K562 (cell line): Measurements from ENCODE around the gene LMBR1L. TPM values are rescaled to one million over a fixed set of nuclear protein-coding genes. Genes with fewer than 3 reads are reported as not detected.

Source experiments
- BCL6 ChIP-seq: fragments of 250-450 bp; sonication (Bioruptor Pico); IDR thresholded peaks from 2 replicates; pipeline ENCODE4 v1.4.0; 2020
- CSDE1 ChIP-seq, 2 experiments: fragments of 450-650 bp; IDR thresholded peaks; 2 replicates each; pipeline ENCODE4 v1.6.1; 2016; ENCODE audit warnings: mild to moderate bottlenecking in 1 of 2
- FOXJ2 ChIP-seq: fragments of 200-800 bp; sonication (Bioruptor generic); IDR thresholded peaks from 2 replicates; pipeline ENCODE4 v1.6.1; 2016; ENCODE audit warnings: missing genetic modification characterization, missing compliant biosample characterization
- ILK ChIP-seq: fragments of 450-650 bp; IDR thresholded peaks from 2 replicates; pipeline ENCODE4 v1.6.1; 2016; ENCODE audit warnings: missing genetic modification characterization, low read depth, mild to moderate bottlenecking, missing compliant biosample characterization, moderate library complexity, borderline replicate concordance
- MAFF ChIP-seq: IDR thresholded peaks from 2 replicates; pipeline ENCODE4 v1.6.1; 2012; ENCODE audit warnings: low read length, improper control_type of control experiment
- MYBL2 ChIP-seq, 2 experiments: fragments of 450-650 bp in 1 of 2; sonication (generic) in 1 of 2; formaldehyde crosslinking in 1 of 2; IDR thresholded peaks; 2 replicates each; pipeline versions ENCODE4 v1.6.1 to v1.8.1; 2017 to 2022; ENCODE audit warnings: borderline replicate concordance in 1 of 2, inconsistent platforms in 1 of 2, low read depth in 1 of 2, mild to moderate bottlenecking in 1 of 2, missing genetic modification reagents in 1 of 2, moderate library complexity in 1 of 2
- PREB ChIP-seq: sonication (generic); formaldehyde crosslinking; IDR thresholded peaks from 2 replicates; pipeline ENCODE4 v1.8.1; 2023; ENCODE audit warnings: mild to moderate bottlenecking, missing genetic modification reagents
- SIN3A ChIP-seq, 2 experiments: fragments of 150-350 bp in 1 of 2; IDR thresholded peaks; 2 replicates each; pipeline ENCODE4 v1.6.1; 2011 to 2016; ENCODE audit warnings: borderline replicate concordance in 2 of 2, low read depth in 2 of 2, low read length in 2 of 2, mild to moderate bottlenecking in 2 of 2, moderate library complexity in 2 of 2; ENCODE audit not compliant: control insufficient read depth in 1 of 2
- SIN3B ChIP-seq: fragments of 450-650 bp; IDR thresholded peaks from 2 replicates; pipeline ENCODE4 v1.6.1; 2017; ENCODE audit warnings: low read depth, mild to moderate bottlenecking, moderate library complexity
- SNRNP70 ChIP-seq: fragments of 200-400 bp; formaldehyde crosslinking; optimal IDR thresholded peaks from 2 replicates; pipeline ENCODE3; 2017; ENCODE audit warnings: low read depth, low read length
- SP1 ChIP-seq: sonication (generic); formaldehyde crosslinking; IDR thresholded peaks from 2 replicates; pipeline ENCODE4 v1.8.1; 2022; ENCODE audit warnings: mild to moderate bottlenecking, missing genetic modification reagents
- THRA ChIP-seq: fragments of 450-650 bp; IDR thresholded peaks from 2 replicates; pipeline ENCODE4 v1.6.1; 2017; ENCODE audit warnings: mild to moderate bottlenecking, moderate library complexity
- TRIM25 ChIP-seq: fragments of 450-650 bp; IDR thresholded peaks from 2 replicates; pipeline ENCODE4 v1.7.0; 2016; ENCODE audit warnings: borderline replicate concordance
- ZNF224 ChIP-seq: sonication (generic); formaldehyde crosslinking; IDR thresholded peaks from 2 replicates; pipeline ENCODE4 v1.8.0; 2022; ENCODE audit warnings: mild to moderate bottlenecking, missing genetic modification reagents
- ZNF445 ChIP-seq: fragments of 250-450 bp; sonication (Bioruptor Pico); IDR thresholded peaks from 2 replicates; pipeline ENCODE4 v1.4.0; 2020; ENCODE audit warnings: low read depth, mild to moderate bottlenecking, moderate library complexity
- polyA plus RNA-seq, 8 experiments: library from polyadenylated mRNA; depleted of rRNA in 4 of 8; stranded (reverse) in 5 of 8; unstranded in 3 of 8; fragments of >200 nt; fragmentation: Nextera tagmentation in 2 of 8; fragmentation: Illumina TruSeq in 1 of 8; extraction: Ambion mirVana in 2 of 8; extraction: Trizol in 1 of 8; gene quantifications; 2 replicates each; pipeline versions ENCODE4 v1.2.1 to v1.2.3, GENCODE V29; 2011 to 2014; ENCODE audit warnings: inconsistent platforms in 1 of 8, missing spikeins in 1 of 8
- total RNA-seq, 7 experiments: library from RNA; depleted of rRNA in 6 of 7; stranded (reverse); fragments of >200 nt in 6 of 7; fragmentation: Illumina TruSeq in 2 of 7; extraction: Trizol in 2 of 7; gene quantifications; 2 replicates each; pipeline versions ENCODE4 v1.2.1 to v1.2.3, GENCODE V29; 2011 to 2021; ENCODE audit warnings: low replicate concordance in 1 of 7
- TF ChIP-seq, protein P1 (sequence below): fragments of 450-650 bp; IDR thresholded peaks from 2 replicates; pipeline ENCODE4 v1.6.1; 2018; ENCODE audit warnings: mild to moderate bottlenecking, low read depth; ENCODE audit not compliant: partially characterized antibody
- TF ChIP-seq, protein P2 (sequence below): fragments of 250-450 bp; sonication (Bioruptor Pico); IDR thresholded peaks from 2 replicates; pipeline ENCODE4 v1.5.0; 2021

Gene LMBR1L
- total and polyA plus RNA-seq, 9 of the 15 experiments (the other 6 are each of a cell fraction or from before 2014, with no cell fraction given), result 2.5 to 57.0 (median 31.1) TPM

DNA sequence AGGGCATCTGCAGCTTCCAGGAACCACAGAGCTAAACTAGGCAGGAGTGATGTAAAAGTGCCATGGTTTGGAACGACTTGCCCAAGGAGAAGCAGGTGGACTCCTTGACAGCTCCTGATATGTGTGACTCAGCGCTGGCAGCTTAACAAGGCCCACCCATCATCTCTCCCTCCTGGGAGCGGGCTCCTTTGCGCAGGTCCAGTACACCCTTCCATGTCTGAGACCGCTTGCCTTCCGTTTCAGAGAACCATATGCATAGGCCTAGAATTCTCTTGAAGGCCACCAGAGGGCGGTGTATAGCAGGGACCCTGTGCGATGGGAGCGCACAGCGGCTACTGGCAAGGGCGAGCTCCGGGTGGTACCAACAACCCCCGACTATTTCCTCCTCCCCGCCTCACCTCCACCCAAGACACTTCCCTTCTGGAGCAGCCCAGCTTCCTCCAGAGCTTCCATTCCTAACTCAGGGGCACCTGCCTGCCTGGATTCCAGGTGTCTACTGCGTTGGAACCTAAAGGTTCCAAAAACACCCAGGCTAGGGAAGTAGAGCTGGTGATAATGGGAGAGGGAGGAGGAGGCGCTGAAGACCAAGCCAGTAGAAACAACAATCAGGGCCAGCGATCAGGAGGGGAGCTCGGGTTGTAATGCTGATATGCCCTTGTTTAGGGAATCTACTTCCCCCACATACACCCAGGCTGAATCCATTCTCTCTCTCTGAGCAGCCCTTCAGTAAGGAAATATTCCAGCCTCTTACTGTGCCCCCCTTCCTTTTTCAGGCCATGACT lies 22.3 kb downstream of the LMBR1L start (continued):
- TF ChIP-seq MYBL2 (IDR thresholded peaks at IDR 0.05; ENCODE audit: low read depth) (no peak), MYBL2 (CRISPR knock-in tag; IDR thresholded peaks at IDR 0.05; ENCODE audit: borderline replicate concordance) (no peak), CSDE1 (IDR thresholded peaks at IDR 0.05) (no peak), FOXJ2 (no peak), TRIM25 (no peak), SNRNP70 (no peak), ZNF224 (CRISPR knock-in tag) (no peak), MAFF (peak; percentile 51; the same call in 1 of the 2 replicates), SIN3A (IDR thresholded peaks at IDR 0.05; ENCODE audit: borderline replicate concordance in 2 of 2, control insufficient read depth in 1 of 2, low read depth in 2 of 2, low read length in 2 of 2) (no peak), PREB (CRISPR knock-in tag) (no peak), THRA (no peak), ILK (no peak), BCL6 (CRISPR knock-in tag) (no peak), SP1 (no peak), ZNF445 (CRISPR knock-in tag) (no peak), SIN3B (no peak)
- TF ChIP-seq, protein P1, sequence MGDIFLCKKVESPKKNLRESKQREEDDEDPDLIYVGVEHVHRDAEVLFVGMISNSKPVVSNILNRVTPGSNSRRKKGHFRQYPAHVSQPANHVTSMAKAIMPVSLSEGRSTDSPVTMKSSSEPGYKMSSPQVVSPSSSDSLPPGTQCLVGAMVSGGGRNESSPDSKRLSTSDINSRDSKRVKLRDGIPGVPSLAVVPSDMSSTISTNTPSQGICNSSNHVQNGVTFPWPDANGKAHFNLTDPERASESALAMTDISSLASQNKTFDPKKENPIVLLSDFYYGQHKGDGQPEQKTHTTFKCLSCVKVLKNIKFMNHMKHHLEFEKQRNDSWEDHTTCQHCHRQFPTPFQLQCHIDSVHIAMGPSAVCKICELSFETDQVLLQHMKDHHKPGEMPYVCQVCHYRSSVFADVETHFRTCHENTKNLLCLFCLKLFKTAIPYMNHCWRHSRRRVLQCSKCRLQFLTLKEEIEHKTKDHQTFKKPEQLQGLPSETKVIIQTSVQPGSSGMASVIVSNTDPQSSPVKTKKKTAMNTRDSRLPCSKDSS, result no peak
- TF ChIP-seq, protein P2, sequence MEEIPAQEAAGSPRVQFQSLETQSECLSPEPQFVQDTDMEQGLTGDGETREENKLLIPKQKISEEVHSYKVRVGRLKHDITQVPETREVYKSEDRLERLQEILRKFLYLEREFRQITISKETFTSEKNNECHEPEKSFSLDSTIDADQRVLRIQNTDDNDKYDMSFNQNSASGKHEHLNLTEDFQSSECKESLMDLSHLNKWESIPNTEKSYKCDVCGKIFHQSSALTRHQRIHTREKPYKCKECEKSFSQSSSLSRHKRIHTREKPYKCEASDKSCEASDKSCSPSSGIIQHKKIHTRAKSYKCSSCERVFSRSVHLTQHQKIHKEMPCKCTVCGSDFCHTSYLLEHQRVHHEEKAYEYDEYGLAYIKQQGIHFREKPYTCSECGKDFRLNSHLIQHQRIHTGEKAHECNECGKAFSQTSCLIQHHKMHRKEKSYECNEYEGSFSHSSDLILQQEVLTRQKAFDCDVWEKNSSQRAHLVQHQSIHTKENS, result no peak
